ENCODE measurements around the gene GKN2. TPM values are rescaled to one million over a fixed set of nuclear protein-coding genes. Genes with fewer than 3 reads are reported as not detected.
A peak's percentile ranks its signal among the peaks of the same experiment; 100 is the strongest.

GKN2 gene
- polyA plus RNA-seq, 1 donor from 2014 or later = not detected

- Mint-ChIP-seq H3K4me1 (peaks cover 0 to 4% (median 3%) of the 10 kb centered on the region in 3 donors), H3K4me3 (no peak overlapping the region), H3K36me3 (no peaks in the 10 kb centered on the region), H3K9me3 (peaks cover 0 to 9% (median 8%) of the 10 kb centered on the region in 3 donors), H3K27ac (no peak overlapping the region), H3K27me3 (peaks cover 24% of the 10 kb centered on the region)
Measured at GRCh38 chr2:68940369-68940768, 12.3 kb downstream of the GKN2 start.

GRCh38 chr2:68939962-68940361, 12.7 kb downstream of the GKN2 start:
- Mint-ChIP-seq H3K4me3 (no peak overlapping the region), H3K36me3 (no peaks in the 10 kb centered on the region), H3K4me1 (peaks cover 0 to 4% (median 3%) of the 10 kb centered on the region in 3 donors), H3K9me3 (peaks cover 0 to 9% (median 8%) of the 10 kb centered on the region in 3 donors), H3K27ac (no peak overlapping the region), H3K27me3 (peaks cover 24% of the 10 kb centered on the region)

- peaks cover 18% of the 10 kb centered on the region for H3K27me3 Mint-ChIP-seq
Measured at GRCh38 chr2:68938938-68939337, 13.8 kb downstream of the GKN2 start.

GRCh38 chr2:68937346-68938055, 15.2 kb downstream of the GKN2 start:
- Mint-ChIP-seq H3K4me3 (no peak overlapping the region), H3K9me3 (peaks cover 0 to 9% (median 8%) of the 10 kb centered on the region in 3 donors), H3K36me3 (no peaks in the 10 kb centered on the region), H3K27ac (no peak overlapping the region), H3K27me3 (peaks cover 9% of the 10 kb centered on the region), H3K4me1 (no peaks in the 10 kb centered on the region)

More at GRCh38 chr2:68938938-68939337, 13.8 kb downstream of the GKN2 start:
- Mint-ChIP-seq H3K36me3 (no peaks in the 10 kb centered on the region), H3K27ac (no peak overlapping the region), H3K4me3 (no peak overlapping the region), H3K9me3 (peaks cover 0 to 9% (median 8%) of the 10 kb centered on the region in 3 donors), H3K4me1 (peaks cover 0 to 4% (median 3%) of the 10 kb centered on the region in 3 donors)

DNA sequence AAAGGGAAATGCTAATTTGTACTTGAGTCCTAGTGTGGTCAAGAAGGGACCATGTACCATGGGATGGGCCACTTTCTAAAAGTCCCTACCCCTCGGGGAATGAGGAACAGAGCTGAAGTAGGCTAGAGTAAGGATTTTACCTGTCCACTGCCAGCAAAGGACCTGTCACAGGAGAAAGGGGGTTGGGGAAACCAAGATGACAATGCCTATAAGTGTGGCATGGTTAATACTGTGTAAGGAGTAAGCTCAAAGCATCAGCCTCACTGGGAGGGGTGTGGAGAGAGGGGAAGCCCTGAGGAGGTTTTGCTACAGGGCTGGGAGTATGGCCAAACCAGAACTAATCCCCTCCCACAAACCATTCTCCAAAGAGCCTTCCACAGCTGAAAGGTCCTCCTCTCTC, 15.8 kb downstream of the GKN2 start:
- Mint-ChIP-seq H3K27ac (no peak overlapping the region), H3K4me1 (no peaks in the 10 kb centered on the region), H3K4me3 (no peak overlapping the region), H3K27me3 (peaks cover 6% of the 10 kb centered on the region), H3K9me3 (peaks cover 0 to 9% (median 8%) of the 10 kb centered on the region in 3 donors), H3K36me3 (no peaks in the 10 kb centered on the region)

DNA sequence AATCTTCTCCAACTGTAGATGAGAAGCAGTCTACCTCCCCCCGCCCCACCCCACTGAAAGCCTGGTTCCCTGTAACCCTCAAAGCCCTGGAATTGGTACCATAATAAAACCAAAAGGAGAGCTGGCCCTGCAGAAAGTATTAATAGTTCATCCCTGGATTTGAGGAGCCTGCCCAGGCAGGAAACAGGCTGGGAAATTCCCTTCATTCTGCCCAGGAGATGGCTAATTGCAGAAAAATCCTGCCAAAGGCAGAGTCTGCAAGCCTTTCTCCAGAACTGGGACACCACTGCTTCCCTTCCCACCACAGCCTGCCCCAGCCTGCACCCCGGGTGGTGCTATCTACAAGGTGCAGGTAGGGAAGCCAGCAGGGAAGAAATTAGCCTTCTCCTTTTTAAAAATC, 16.3 kb downstream of the GKN2 start:
- Mint-ChIP-seq H3K27ac (no peak overlapping the region), H3K27me3 (peaks cover 6% of the 10 kb centered on the region), H3K4me3 (no peak overlapping the region), H3K36me3 (no peaks in the 10 kb centered on the region), H3K4me1 (no peaks in the 10 kb centered on the region), H3K9me3 (peaks cover 0 to 9% (median 8%) of the 10 kb centered on the region in 3 donors)

DNA sequence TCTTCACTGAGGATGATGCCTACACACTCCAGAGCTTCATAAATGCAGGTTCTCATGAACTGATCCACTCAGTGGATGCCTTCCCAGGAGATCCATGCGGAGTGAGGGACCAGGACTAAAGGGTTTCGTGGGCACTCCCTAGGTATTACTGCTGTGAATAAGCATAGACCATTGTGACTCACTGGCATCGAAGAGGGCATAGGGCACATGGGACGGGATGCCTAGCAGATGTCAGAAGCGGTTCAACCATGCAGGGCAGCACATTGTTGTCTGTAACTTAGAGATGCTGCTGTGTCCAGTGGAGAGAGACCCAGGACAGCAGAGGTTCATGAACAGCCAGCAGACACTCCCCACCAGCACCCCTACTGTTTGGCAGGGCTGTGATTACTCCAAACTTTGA, 17.2 kb downstream of the GKN2 start:
- Mint-ChIP-seq H3K9me3 (peaks cover 0 to 14% (median 9%) of the 10 kb centered on the region in 3 donors), H3K4me1 (no peaks in the 10 kb centered on the region), H3K36me3 (no peaks in the 10 kb centered on the region), H3K27ac (no peak overlapping the region), H3K27me3 (peaks cover 6% of the 10 kb centered on the region), H3K4me3 (no peak overlapping the region)

DNA sequence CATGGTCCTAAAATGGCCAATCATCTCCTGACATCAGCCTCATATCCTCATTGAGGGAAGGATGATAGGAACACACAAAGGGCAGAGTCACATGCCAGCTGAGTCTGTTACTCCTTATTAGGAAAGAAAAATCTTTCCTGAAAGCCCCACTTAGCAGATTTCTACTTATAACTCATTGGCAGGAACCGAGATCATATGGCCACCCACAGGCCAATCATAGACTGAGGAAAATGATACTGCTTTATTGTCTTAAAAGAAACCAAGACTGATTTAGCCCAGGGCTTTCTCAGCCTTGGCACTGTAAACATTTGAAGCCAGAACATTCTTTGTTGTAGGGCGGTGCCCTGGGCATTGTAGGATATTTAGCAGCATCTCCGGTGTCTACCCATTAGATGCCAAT, 18.7 kb downstream of the GKN2 start:
- Mint-ChIP-seq H3K27ac (no peak overlapping the region), H3K36me3 (no peaks in the 10 kb centered on the region), H3K4me3 (no peak overlapping the region), H3K27me3 (peaks cover 8% of the 10 kb centered on the region), H3K4me1 (no peaks in the 10 kb centered on the region), H3K9me3 (peaks cover 0 to 6% (median 6%) of the 10 kb centered on the region in 3 donors)

- Mint-ChIP-seq H3K27me3 (peaks cover 10% of the 10 kb centered on the region), H3K9me3 (peaks cover 0 to 6% (median 6%) of the 10 kb centered on the region in 3 donors), H3K4me3 (no peak overlapping the region), H3K4me1 (no peaks in the 10 kb centered on the region), H3K36me3 (no peaks in the 10 kb centered on the region), H3K27ac (no peak overlapping the region)
Measured at GRCh38 chr2:68932402-68932801, 20.3 kb downstream of the GKN2 start.

- peaks cover 0 to 6% (median 6%) of the 10 kb centered on the region in 3 donors for H3K9me3 Mint-ChIP-seq
Measured at GRCh38 chr2:68931799-68932198, 20.9 kb downstream of the GKN2 start.

DNA sequence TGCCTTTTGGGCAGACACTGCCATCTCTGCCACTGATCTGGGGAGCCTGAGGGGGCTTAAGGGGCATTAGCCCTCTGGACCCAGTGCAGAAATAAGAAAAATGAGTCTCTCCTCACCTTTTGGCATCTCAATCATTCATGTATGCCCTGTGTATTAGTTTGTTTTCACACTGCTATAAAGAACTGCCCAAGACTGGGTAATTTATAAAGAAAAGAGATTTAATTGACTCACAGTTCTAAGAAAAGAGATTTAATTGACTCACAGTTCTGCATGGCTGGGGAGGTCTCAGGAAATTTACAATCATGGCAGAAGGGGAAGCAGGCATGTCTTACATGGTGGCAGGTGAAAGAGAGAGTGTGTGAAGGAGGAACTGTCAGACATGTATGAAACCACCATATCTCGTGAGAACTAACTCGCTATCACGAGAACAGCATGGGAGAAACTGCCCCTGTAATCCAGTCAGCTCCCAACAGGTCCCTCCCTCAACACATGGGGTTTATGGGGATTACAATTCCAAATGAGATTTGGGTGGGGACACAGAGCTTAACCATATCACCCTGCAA, 21.5 kb downstream of the GKN2 start:
- H3K36me3 Mint-ChIP-seq = no peaks in the 10 kb centered on the region
- peaks cover 0 to 6% (median 6%) of the 10 kb centered on the region in 3 donors for H3K9me3 Mint-ChIP-seq
- no peak overlapping the region for H3K4me3 Mint-ChIP-seq
- peak overlapping the region in 1 of 3 donors; percentile 2 for H3K27ac Mint-ChIP-seq
- no peaks in the 10 kb centered on the region for H3K4me1 Mint-ChIP-seq
- peaks cover 14% of the 10 kb centered on the region for H3K27me3 Mint-ChIP-seq

More at GRCh38 chr2:68931799-68932198, 20.9 kb downstream of the GKN2 start:
- no peak overlapping the region for H3K27ac Mint-ChIP-seq
- no peaks in the 10 kb centered on the region for H3K4me1 Mint-ChIP-seq
- H3K4me3 Mint-ChIP-seq = no peak overlapping the region
- H3K36me3 Mint-ChIP-seq = no peaks in the 10 kb centered on the region
- peaks cover 12% of the 10 kb centered on the region for H3K27me3 Mint-ChIP-seq

- Mint-ChIP-seq H3K36me3 (no peaks in the 10 kb centered on the region), H3K4me1 (peaks cover 0 to 2% (median 2%) of the 10 kb centered on the region in 3 donors), H3K27me3 (peaks cover 16% of the 10 kb centered on the region), H3K9me3 (peaks cover 0 to 6% (median 6%) of the 10 kb centered on the region in 3 donors), H3K4me3 (no peak overlapping the region), H3K27ac (no peak overlapping the region)
Measured at GRCh38 chr2:68926796-68927195, 25.9 kb downstream of the GKN2 start.

DNA sequence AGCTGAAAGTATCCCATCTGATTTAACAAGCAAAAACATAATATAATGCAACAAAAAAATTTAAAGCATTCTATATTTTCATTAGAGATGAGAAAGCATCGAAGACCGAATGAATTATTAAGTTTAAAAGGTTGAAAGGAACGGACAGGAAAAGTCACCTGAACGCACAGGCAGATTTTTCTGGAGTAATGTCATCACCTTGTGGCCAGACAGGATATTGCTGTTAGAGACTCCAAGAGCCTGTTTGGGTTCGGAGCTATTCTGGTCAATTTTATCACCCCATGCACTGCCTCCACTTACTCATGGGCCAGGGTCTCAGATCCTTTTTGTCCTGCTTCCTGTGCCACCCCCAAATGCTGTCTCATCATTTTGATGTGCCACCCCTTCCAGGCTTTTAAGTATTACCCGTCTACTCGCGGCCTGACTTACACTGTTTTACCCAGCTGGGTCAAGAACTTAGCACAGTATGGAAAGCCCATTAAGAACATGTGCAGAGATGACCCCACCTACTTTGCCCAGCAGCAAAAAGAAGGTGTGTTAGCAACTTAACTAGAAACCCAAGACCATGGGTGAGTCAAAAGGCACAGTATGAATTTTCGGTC, 27.3 kb downstream of the GKN2 start:
- Mint-ChIP-seq H3K27me3 (peaks cover 16% of the 10 kb centered on the region), H3K4me1 (peaks cover 0 to 2% (median 2%) of the 10 kb centered on the region in 3 donors), H3K4me3 (no peak overlapping the region), H3K9me3 (peaks cover 0 to 6% (median 0%) of the 10 kb centered on the region in 3 donors), H3K36me3 (no peaks in the 10 kb centered on the region), H3K27ac (no peak overlapping the region)

DNA sequence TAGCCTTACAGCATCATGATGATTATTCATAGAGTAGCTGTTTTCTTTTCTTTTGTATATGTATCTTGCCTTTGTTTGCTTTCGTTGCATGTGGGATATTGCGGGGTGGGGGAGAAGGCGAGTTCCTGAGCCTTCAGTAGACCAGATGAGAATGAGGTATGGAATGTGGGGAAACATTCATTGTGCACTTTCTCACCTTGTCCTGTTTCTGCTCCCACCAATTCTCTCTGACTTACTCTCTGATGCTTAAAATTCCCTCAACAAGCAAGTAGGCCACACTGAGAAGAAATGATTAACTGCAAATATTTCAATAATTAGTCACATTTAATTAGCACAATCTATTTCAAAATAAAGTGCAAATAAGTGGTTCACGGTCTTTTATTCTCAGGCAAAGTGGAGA, 31.0 kb downstream of the GKN2 start:
- H3K9me3 Mint-ChIP-seq = no peaks in the 10 kb centered on the region
- H3K4me1 Mint-ChIP-seq = peaks cover 0 to 2% (median 2%) of the 10 kb centered on the region in 3 donors
- H3K27me3 Mint-ChIP-seq = peaks cover 7% of the 10 kb centered on the region
- H3K36me3 Mint-ChIP-seq = no peaks in the 10 kb centered on the region
- H3K27ac Mint-ChIP-seq = no peak overlapping the region
- no peak overlapping the region for H3K4me3 Mint-ChIP-seq

DNA sequence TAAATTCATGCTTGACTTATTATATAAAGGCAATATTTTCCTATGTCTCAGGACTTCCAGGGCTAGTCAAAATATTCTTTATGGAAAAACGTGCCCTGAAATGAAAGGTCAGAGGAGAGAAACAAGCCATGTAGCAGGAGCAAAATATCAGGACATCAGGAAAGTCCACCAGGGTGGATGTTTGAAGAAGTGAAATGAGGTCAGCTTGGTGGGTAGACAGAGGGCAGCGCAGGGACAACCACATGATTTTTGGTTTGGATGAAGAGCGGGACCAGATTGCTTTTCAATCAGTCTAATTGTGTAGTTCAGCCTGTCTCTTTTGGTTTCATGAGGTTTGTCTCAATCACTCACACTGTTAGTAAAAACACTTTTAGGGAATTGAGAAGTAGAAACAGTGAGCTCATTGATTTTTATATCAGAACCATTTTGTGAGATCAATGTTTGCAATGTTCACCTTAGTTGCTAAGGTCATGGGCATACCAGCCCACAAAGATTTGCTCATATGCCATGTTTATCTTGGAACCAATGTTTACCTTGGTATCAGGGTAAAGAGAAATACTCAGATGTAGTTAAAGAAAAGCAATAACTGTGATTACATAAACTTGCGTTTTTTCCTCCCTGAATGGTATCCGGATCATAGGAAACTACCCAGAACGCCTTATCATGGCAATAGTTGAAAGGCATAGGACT, 32.1 kb downstream of the GKN2 start:
- Mint-ChIP-seq H3K4me3 (no peak overlapping the region), H3K4me1 (peaks cover 0 to 2% (median 2%) of the 10 kb centered on the region in 3 donors), H3K27ac (no peak overlapping the region), H3K9me3 (no peaks in the 10 kb centered on the region), H3K36me3 (no peaks in the 10 kb centered on the region), H3K27me3 (peaks cover 3% of the 10 kb centered on the region)
